HG03457 (cell line): Measurements from ENCODE around the gene ABCC5.

Source experiments
- ATAC-seq: cut with Tn5 transposase; IDR thresholded peaks from one replicate; pipeline ENCODE4 v1.9.1; 2021; ENCODE audit warnings: moderate number of reproducible peaks; ENCODE audit not compliant: unreplicated experiment

The ABCC5 gene

DNA sequence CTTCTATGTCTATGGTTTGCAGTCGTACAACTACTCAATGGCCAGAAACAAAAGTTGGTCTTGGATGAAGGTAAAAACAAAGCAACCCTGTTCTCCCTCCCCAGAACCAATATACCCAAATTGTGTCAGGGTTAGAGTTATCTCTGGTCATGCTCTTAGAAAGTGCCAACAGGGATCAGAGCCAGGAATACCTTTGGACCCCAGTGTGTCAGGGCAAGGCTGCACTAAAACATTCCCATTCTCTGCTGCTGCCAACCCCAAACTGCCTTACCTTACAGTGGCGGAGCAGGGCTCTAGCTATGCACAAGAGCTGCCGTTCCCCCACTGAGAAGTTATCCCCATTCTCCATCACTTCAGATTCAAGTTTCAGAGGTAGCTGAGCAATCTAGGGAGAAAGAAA, 90.6 kb downstream of the ABCC5 start:
- no peak for ATAC-seq

DNA sequence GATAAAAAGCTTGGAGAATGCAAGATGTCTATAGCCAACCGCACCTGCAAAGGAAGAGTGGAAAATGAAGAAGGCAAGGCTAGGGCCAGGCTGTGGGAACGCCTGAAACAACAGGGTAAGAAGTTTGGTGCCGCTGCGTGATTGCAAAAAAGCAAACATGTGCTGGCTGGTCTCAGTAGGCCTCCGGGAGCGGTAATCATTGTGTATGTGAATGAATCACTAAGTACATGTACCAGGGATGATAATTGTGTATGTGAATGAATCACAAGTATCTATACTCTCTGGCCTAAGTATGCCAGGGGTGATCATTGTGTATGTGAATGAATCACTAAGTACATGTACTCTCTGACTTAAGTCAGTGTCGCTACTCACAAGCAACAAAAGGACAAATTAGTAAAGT, 92.7 kb downstream of the ABCC5 start:
- ATAC-seq: no peak

- no peak for ATAC-seq
Measured at GRCh38 chr3:183924543-183924942, 93.1 kb downstream of the ABCC5 start.

DNA sequence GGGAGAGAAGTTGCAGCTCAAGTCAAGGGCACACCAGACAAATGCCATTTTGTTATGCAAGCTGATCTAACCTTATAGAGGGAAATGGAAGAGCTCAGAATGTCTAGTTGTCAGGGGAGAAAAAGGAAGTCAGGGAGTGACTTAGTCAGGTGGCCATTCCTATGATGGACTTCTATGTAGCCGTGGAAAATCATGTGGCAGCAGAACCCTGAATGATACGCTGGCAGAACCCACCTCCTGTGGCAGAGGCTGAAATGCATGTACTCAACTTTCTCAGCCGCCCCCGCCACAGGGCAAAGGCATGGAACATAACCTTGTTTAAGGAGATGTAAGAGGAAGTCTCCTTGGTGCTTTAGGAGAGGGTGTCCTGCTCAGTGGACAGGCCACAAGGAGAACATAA, 95.3 kb downstream of the ABCC5 start:
- ATAC-seq: no peak

DNA sequence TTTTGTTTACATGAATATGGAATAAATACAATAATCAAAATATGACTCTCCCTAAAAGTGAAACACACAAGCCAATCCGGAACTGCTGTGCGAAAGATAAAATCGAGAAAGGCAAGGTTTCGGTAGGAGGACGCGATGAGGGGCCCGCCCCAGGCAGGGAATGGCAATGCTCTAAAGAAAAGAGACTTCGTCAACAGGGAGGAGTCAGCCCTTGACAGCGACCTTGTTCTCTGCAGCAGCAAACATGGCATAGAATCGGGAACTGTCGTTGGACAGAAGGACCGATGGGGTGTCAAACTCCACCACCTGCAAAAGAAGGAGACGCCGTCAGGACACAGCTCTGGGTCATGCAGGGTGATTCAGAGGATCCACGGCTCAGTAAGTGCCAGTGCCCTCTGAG, 96.6 kb downstream of the ABCC5 start:
- no peak for ATAC-seq

DNA sequence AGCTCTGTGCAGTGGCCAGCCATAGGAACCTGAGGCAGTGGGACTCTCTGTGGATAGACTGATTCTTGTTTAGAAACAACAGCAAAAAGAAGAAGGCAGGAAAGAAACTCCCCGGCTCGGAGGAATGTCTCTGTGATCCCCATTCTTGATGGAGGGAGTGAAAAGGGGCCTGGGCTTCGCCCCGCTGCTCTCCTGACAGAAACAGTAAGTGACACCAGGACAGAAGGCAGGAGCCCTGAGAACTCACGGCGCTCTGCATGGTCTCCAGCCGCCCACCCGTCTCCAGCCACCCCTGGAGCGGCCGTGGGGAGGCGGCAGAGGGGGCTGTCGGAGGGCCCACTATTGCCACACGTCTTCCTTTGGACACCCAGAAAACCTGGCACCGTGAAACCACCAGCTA, 97.3 kb downstream of the ABCC5 start:
- ATAC-seq: no peak

DNA sequence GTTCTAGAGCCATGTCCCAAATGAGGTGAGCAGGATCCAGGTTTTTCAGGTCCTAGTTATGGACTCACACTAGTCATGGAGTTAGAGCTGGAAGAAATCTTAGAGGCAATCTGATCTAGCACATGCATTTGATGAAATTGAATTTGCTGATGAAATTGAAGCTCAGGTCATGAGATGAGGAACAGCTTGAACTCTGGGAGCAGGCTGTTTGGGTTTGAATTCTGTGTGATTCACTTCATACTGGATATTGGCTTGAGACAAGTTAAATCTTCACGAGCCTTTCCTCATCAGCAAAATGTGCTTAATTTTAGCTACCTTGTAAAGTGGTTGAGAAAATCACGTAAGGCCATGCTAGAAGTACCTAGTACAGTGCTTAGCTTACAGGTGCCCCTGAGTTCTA, 99.5 kb downstream of the ABCC5 start:
- no peak for ATAC-seq

DNA sequence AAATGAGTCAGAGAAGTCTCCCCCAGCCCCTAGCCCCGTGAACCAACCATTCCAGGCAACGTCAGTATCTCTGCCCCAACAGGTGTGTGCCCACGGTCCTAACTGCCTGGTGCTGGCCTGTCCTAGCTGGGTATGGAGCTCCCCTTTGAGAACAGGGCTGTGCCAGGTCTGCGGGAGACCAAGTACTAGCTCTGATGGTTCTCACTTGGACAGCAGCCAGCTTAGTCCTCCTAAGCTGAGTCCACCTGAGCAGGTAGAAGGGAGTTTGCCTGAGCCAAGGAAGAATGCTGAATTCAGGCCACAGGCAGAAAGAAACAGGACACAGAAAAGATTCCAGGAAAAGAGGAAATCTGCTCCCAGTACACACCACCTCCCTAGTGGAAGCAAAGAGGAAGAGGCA, 99.9 kb downstream of the ABCC5 start:
- ATAC-seq: no peak

DNA sequence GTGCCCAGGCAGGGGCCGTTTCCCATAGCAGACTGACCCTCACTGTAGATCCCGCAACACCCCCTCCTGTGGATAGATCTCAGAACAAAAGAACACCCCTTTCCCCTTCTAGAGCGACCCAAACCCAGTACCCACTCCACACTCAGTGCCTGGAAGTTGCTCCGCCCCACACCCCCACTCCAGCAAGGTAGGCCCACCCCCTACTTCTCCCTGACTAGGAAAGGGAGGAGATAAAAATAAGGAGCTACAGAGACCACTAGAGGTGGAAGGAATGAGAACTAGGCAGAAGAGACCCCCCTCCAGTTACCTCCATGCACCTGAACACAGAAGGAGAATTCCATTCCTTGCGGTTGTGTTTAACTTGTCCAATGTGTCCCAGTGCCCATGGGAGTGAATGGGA, 102.8 kb downstream of the ABCC5 start:
- no peak for ATAC-seq

DNA sequence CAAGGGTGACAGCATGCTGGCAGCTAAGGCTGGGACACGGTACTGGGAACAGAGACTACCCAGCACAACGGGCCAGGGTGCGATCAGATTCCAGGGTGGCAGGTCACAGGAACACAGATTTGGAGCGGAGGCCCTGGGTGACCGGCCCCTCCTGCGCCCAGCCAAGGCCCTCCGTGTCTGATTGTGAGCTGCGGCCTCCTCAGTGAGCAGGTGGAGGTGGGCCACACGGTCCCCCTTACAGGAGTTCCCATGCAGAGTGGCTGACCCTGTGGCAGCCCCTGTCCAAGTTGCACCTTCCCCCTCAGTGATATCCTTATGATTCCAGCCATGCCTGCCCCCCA, 104.1 kb downstream of the ABCC5 start:
- ATAC-seq: no peak

DNA sequence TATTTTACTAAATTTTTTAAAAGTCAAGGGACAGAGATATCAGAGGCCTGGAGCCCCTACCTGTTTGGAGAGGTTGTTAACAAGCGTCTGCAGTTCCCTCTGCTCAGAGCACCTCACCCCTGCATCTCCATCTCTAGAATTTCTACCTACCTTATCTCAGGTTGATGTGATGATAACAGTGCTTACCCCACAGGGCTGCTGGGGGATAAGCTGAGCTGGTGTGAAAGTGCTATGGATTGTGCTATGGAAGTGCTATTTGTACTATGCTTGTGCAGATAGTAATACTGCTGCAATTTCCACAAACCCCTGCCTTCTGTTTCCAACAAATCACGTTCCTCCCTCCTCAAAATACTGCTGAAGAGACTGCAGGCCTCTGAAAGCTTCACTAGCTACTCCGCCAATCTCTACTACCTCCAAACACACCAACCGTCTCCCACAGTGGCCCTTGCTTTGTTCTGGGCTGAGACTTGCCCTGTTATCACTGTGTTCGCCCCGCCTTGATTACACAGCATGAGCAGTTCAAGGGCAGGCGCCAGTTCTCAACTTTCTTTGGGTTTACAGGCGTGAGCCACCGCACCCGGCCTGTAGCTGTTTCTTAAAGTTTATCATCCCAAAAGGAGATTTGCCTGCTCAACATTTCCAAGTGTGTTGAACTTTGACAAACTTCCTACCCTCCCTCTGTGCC, 104.6 kb downstream of the ABCC5 start:
- ATAC-seq: no peak

- ATAC-seq: no peak
Measured at GRCh38 chr3:183911763-183912506, 105.7 kb downstream of the ABCC5 start.

GRCh38 chr3:183911087-183911486, 106.6 kb downstream of the ABCC5 start:
- ATAC-seq: no peak

- no peak for ATAC-seq
Measured at GRCh38 chr3:183909030-183909600, 108.6 kb downstream of the ABCC5 start.

- ATAC-seq: no peak
Measured at GRCh38 chr3:183907911-183908331, 109.8 kb downstream of the ABCC5 start.

DNA sequence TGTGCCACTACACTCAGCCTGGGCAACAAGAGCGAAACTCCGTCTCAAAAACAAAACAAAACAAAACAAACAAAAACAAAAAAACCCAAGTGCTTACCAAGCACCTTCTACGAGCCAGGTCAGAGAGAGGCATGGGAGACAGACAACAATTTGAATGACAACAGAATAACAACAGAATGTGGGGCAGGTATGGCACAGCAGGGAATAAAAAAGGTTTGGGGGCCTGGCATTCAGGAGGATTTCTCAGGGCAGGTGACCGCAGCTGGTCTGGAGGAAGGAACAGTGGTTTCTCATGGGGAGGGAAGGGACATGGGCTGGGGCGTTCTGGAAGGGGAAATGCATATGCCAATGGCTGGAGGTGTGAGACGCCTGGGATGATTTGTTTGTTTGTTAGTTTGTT, 110.5 kb downstream of the ABCC5 start:
- ATAC-seq: no peak

- no peak for ATAC-seq
Measured at GRCh38 chr3:183906234-183906921, 111.3 kb downstream of the ABCC5 start.

DNA sequence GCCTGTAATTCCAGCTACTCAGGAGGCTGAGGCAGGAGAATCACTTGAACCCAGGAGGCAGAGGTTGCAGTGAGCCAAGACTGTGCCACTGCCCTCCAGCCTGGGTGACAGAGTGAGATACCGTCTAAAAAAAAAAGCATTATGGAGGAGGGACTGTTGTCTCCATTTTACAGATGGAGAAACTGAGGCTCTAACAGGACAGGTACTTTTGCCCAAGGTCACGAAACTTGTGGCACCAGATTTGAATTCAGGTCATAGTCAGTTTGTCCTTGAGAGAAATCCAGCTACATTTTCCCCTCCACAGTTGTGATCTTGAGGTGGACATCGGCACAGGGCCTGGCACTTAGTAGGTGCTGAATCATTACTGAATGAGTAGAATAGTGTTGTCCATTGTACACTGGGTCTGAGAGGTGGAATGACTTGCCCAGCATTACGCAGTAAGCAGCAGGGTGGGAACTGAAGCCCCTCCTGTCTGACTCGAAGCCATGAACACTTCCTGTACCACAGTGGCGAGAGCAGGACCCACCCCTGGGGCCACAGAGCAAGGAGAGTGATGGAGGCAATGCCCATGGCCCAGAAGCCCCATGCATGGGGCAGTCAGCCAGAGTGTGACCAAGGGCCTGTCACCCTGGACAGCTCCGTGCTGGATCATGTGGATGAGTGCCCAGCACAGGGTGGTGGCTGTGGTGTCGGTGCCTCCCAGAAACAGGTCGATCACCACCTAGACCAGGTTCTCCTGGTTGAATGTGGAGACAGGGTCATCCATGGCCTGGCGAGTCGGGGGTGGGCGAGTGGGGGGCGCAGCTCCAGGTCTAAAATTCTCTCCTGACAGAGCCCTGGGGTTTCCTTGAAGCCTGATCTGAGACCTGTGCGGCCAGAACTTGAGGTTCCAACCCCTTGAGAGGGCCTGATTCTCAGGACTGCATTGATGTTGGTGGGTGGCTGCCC, 112.6 kb downstream of the ABCC5 start:
- ATAC-seq: no peak

DNA sequence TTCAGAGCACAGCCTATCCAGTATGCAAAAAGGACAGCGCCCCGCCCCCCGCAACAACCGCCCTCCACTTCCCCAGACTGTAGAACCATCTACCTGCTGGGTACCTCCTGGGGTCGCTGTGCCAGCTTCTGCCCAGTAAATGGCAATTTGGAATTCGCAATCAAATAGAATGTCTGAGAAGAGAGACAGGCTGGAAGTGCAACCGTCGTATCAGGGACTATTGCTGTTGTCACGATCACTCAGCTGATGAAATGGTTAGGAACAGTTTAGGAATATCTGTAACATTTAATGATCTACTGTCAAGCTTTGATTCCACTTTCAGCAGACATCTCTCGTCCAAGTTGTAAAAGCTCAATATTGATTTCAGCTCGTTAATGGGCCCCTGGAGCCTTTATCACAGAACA, 119.7 kb downstream of the ABCC5 start:
- ATAC-seq: no peak

DNA sequence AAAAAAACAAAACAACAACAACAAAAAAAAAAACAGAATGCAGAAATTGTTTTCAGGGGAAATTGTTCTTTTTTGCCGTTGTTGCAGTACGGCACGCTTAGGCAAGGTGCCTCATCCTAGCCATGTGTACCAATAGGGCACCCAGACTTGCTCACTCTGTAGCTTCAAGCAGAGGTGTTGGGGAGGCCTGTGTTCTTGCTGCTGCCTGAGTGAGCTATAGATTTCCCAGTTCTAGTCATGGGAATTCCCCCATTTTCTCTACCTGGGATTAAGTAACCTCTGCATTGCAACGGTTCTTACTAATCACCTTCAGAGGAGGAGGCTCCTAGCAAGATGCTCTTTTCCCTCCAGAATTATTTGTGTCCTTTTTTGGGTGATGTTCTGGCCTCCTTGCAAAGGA, 120.1 kb downstream of the ABCC5 start:
- no peak for ATAC-seq

- no peak for ATAC-seq
Measured at GRCh38 chr3:183896610-183897009, 121.1 kb downstream of the ABCC5 start.
